NCI-H2196 treated with DMSO at 0.1 percent for 48 hours (cell line): Measurements from ENCODE around the gene PAOX.
A peak's percentile ranks its signal among the peaks of the same experiment; 100 is the strongest.
"Not testable (repeated sequence)": the region's sequence is repeated elsewhere in the genome, so short reads cannot be mapped to it uniquely, and the experiment has no call there.

Experiments used
- DNase-seq: peaks from one replicate; lab custom pipeline; 2025; ENCODE audit not compliant: unreplicated experiment; lab: John Stamatoyannopoulos, UW

Gene PAOX

DNA sequence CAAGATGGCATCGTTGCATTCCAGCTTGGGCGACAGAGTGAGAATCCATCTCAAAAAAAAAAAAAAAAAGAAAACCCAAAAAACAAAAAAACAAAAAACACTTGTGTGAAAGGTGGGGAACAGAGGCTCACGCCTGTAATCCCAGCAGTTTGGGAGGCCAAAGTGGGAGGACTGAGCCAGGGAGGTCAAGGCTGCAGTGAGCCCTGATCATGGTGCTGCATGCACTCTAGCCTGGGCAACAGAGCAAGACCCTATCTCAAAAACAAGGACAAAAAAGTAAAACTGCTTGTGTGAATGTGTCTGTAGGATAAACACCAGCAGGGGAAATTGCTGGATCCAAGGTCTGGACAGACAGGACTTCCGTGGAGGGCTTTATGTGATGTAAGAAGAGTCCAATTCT is 4.5 kb downstream of the PAOX start:
- DNase-seq: no peak

DNA sequence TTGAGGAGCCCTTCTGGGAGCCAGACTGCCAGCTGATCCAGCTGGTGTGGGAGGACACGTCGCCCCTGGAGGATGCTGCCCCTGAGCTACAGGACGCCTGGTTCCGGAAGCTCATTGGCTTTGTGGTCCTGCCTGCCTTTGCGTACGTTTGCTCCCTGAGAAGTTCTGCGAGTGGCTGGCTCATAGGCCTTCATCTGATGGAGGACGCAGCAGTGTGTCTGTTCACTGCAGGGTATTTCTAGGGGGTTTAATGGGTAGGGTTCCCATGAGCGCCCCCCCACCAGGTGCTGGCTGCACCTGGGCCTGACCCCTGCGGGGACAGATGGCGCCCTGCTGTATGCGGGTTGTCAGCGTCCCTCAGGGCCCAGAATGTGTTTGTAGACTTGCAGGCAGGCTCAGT is 5.0 kb downstream of the PAOX start:
- no peak for DNase-seq

DNA sequence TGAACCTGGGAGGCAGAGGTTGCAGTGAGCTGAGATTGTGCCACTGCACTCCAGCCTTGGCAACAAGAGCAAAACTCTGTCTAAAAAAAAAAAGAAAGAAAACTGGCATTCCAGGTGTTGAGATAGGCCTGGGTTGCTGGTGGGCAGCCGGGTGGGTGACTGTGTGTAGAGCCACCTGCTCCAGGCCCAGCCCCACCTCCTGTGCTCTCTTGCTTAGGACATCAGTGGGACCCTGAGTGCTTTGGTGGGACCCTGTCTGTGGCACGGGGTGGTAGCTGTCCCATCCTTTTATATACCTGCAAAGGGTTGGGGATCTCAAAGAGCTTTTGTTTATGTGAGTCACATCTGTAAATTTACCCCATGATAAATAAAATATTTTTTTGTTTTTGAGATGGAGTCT is 6.2 kb downstream of the PAOX start:
- DNase-seq: no peak

DNA sequence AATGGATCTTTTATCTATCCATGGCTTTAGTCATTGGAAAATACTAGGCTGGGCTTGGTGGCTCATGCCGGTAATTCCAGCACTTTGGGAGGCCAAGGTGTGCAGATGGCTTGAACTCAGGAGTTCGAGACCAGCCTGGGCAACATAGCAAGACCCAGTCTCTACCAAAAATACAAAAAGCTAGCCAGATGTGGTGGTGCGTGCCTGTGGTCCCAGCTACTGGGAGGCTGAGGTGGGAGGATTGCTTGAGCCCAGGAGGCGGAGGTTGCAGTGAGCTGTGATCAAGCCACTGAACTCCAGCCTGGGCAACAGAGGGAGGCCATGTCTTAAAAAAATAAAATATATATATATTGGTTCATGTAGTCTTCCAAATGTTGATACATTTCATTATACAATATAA is 7.9 kb downstream of the PAOX start:
- not testable (repeated sequence) for DNase-seq

DNA sequence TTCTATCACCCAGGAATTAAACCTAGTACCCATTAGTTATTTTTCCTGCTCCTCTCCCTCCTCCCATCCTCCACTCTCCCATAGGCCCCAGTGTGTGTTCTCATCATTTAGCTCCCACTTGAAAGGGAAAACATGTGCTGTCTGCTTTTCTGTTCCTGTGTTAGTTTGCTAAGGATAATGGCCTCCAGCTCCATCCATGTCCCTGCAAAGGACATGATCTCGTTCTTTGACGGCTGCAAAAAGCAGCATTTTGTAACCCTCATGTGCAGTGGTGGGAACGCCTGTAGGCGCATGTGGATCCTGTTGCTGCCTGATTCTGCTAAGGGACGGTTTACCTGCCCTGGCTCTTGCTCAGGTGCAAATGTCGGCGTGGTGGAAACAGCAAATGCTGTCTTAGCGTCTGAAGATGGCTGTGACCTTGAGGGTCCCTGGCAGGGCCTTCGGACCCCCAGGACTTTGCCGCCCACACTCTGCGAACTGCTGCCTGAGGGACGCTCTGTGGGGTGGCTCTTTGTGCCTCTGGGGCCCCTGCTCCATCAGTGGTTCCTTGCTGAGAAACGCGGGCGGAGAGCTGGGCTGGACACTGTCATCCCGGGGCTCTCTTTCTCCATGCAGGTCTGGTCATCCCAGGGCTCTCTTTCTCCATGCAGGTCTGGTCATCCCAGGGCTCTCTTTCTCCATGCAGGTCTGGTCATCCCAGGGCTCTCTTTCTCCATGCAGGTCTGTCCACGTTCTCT is 9.3 kb downstream of the PAOX start:
- no peak for DNase-seq

DNA sequence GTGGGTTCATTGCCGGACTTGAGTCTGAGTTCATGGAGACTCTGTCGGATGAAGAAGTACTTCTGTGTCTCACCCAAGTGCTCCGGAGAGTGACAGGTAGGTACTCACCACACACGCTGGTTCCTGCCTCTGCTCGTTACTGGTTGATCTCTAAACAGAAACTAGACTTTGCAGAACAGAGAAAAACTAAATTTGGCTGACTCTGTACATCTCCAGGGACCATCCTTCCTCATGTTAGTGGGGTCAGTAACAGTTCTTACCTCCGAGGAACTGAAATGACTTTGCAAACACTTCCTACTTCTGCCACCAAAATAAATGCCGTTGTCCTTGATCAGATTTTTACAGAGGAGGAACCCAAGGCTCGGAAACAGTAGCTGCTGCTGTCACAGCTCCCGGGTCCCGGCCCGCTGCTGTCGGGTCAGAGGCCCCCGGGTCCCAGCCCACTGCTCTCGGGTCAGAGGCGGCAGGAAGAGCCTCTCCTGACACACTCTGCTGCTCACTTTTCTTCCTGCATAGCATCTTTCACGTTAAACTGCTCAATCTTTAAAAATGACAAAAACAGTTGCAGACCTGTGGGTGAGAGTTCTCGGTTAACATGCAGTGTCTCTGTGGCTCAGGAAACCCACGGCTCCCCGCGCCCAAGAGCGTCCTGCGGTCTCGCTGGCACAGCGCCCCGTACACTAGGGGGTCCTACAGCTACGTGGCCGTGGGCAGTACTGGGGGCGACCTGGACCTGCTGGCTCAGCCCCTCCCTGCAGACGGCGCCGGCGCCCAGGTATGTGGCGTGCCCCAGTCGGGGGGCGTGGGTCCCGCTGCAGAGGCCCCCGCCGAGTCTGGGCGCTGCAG is 10.1 kb downstream of the PAOX start:
- no peak for DNase-seq

DNA sequence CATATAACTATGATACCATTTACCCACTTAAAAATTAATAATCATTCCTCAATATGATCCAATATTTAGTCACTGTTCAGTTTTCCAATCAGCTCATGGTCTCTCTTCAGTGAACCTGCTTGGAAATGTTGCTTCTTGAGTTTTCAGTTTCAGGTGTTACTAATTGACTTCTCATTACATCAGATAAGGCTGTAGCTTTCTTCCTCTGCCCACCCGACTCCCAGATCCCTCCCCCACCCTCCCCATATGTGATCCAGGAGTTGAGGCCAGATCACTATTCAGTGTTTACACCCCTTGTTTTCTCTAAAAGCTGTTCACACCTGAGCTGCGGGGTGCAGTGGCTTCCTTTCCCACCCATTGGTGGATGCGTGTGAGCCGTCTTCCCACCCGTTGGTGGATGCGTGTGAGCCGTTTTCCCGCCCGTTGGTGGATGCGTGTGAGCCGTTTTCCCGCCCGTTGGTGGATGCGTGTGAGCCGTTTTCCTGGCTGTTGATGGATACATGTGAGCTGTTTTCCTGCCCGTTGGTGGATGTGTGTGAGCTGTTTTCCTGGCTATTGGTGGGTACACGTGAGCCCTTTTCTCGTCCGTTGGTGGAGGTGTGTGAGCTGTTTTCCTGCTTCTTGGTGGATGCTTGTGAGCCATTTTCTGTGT is 11.7 kb downstream of the PAOX start:
- no peak for DNase-seq

DNA sequence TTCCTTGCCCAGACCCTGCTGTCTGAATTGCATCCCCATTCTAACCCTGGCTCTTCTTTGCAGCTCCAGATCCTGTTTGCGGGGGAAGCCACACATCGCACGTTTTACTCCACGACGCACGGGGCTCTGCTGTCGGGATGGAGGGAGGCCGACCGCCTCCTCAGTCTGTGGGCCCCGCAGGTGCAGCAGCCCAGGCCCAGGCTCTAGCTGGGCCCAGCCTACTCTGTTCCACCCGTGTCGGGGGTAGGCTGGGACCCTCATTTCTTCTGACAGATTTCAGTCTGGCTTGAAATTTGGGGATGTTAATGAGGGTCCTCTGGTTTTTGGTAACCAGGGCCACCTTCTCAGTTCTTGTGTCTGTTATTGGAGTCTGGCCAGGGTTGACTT is 12.2 kb downstream of the PAOX start:
- DNase-seq: no peak

DNA sequence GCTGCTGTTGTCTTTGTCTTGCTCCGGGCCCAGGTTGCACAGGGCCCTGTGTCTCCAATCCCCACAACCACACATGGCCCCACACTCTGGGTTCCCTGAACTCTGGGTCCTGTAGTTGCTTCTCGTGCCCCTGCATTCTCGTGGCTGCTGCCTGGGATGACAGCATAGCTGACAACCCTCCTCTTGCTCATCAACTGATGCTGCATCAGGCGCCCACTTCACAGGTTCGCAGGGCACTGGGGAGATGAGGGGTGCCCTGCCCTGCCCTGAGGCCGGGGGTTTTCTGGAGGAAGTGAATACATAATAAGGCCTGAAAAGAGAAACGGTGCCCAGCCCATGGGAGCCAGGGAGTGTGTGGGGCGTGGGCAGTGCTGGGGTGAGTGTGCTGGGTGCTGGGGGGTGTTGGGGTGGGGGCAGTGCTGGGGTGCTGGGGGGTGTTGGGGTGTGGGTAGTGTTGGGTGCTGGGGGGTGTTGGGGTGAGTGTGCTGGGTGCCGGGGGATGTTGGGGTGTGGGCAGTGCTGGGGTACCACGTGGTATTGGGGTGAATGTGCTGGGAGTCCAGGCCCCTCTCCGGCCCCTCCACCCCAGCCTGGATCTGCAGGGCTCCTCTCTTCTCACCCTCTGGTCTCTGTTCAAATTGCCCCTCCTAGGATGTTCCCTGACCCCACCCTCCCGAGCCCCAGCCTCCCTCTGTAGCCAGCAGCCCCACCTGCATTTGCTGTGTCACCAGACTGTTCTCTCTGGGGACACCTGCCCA is 12.9 kb downstream of the PAOX start:
- DNase-seq: no peak

DNA sequence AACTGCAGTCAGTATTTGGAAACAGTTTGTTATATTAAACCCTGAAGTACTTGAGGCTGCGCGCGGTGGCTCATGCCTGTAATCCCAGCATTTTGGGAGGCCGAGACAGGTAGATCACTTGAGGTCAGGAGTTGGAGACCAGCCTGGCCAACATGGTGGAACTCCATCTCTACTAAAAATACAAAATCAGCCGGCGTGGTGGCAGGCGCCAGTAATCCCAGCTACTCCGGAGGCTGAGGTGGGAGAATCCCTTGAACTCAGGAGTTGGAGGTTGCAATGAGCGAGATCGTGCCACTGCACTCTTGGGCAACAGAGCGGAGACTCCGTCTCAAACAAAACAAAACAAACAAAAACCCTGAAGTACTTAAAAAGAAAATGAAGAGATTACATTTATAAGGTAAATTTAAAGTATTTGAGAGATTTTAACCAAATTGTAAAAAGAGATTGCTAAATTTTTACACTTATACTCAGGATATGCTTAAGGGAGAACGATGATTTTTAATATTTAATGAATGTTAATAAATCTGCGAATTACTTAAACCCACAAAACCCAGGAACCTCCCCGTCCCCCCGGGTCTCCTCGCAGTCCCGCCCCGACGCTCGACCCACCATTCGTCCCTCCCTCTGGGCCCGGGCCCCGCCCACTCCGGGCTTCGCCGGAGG is 14.5 kb downstream of the PAOX start:
- no peak for DNase-seq

DNA sequence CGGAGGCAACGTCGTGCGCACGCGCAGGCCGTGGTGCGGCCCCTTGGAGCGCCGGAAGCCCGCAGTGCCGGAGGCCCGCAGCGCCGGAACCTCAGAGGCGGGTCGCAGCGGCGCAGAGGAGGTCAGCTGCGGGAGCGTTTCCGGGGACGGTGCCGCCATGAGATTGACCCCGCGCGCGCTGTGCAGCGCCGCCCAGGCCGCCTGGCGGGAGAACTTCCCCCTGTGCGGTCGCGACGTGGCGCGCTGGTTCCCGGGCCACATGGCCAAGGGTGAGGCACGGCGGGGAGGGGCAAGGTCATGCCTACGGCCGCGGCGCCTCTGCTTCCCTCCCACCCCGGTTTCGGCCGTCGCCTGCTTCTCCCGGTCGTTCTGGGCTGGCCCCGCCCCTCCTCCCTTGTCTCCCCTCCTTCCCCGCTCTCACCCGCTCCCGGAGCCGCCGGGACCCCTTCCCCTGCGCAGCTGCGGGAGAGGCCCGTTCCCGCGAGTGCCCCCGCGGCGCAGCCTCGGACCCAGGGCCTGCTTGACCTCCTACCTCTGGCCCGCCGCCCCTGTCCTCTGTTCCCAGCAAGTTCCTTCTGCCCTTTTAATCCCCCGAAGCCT is 15.1 kb downstream of the PAOX start, which contains the start of gene MTG1:
Gene MTG1, plus strand, starts transcription at position 94 of the 600 bp plus-strand sequence. Its CDS starts 64 bp downstream, at position 158.
- peak; percentile 67 for DNase-seq

DNA sequence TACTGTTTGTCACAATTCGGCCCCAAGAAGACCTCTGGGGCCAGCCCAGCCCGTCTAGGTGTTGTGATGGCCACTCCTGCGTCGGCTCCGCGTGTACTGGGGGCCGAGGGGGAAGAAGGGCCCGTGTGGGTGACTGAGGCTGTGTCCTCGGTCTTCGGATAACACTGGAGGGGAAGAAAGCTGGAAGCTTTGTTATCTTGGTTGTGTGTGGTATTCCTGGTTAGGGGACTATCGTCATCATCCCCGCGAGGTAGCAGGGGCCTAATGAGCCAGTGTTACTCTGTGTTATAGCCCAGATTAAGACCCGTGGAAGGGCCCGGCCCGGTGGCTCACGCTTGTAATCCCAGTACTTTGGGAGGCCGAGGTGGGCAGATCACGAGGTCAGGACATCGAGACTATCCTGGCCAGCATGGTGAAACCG is 15.7 kb downstream of the PAOX start:
- DNase-seq: no peak

DNA sequence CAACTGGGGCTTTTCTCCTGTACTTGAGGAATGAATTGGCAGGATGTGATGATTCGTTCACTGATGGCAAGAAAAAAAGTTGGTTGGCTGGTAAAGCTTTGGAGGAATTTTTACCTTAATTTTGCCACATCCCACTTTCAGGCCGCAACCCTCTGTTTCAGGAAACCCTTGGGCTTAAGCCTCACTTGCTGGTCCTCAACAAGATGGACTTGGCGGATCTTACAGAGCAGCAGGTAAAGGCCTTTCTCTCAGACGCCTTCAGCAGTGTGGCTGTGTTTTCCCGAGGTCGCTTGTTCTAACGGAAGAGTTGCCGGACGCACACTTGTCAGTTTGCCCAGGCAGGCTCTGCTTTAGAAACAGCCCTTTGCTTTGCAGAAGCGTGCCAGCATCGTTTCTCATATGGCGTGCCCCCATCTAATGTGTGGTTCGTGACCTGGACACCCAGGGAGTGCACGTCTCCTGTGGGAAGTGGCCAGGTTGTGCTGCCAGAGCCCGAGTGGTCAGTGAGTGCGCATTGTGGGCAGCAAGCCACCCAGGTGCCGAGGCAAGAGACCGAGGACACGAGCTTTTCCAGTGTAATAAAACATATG is 17.1 kb downstream of the PAOX start:
- DNase-seq: no peak

DNA sequence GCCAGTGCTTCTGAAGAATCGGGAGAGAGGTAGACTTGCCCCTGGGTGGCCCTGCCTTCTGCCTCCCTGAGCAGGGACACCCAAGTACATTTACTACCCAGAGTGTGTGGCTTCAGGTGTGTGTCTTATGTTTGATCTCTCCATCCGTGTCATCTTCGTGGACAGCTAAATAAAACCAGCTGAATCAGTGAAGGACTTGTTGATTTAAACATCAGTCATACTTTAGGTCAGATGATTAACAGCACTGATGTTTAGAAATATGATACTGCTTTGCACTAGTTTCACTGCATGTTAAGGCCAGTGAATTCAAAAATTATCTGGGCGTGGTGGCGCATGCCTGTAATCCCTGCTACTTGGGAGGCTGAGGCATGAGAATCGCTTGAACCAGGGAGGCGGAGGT is 18.9 kb downstream of the PAOX start:
- no peak for DNase-seq

DNA sequence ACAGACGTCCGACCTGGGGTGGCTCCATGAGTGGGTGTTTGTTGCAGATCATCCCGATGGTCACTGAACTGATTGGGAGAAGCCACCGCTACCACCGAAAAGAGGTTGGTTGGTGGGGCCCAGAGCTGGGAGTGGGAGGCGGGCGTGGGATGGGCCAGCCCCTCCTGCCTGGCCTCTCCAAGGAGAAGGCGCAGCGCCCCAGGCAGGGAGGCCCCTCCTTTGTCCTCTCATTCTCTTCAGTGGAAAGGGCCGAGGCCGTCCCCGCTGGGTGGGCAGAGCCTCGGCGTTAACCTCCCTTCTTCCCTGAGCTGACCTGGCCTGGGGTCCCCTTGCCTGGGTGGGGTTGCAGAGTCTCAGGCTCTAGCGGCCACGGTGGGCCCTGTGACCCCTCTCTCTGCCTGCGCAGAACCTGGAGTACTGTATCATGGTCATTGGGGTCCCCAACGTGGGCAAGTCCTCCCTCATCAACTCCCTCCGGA is 20.1 kb downstream of the PAOX start:
- DNase-seq: no peak

DNA sequence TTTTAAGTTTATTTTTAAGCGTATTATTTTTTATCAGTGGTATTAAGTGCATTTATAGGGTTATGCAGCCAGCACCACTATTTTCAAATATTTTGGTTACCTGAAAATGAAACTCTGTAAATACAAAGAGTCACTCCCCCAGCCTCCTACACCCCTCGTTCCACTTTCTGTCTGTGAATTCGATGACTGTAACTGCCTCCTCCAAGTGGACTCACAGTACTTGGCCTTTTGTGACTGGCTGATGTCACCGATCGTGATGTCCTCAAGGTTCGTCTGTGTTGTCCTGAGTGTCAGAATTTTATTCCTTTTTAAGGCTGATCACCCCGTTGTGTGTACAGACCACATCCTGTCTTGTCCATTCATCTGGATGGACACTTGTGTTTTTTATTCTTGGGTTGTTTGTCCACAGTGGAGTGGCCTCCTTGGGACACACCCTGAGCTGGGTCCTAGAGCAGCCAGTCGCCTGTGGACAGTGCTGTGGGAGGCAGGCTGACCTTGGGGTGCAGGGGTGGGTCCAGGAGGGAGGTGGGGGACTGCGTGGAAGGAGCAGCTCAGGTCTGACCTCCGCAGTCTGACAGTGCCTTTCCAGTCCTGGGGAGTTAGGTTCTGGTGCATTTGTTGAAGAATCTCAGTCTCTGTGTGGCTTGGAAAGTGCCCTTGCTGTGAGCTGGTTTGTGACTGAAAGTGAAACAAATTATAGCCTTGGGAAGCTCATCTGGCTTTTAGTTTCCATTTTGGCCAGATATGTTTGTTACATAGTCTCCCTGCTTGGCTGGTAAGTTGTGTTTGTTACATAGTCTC is 21.8 kb downstream of the PAOX start:
- DNase-seq: no peak

DNA sequence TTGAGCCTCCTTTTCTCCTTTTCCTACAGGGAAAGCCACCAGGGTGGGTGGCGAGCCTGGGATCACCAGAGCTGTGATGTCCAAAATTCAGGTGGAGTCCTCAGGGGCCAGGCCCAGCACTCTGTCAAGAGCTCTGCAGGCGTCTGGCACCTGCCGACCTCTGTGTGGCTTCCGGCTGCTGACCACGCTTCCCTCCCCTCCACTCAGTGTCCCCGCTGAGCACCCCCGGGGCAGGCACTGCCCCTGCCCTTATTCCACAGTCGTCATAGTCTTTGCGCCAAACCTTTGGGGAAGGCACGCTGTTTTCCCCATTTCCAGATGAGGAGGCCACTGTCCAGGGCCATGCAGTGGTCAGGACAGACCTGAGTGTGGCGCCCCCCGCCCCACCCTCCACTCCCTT is 22.4 kb downstream of the PAOX start:
- DNase-seq: no peak

DNA sequence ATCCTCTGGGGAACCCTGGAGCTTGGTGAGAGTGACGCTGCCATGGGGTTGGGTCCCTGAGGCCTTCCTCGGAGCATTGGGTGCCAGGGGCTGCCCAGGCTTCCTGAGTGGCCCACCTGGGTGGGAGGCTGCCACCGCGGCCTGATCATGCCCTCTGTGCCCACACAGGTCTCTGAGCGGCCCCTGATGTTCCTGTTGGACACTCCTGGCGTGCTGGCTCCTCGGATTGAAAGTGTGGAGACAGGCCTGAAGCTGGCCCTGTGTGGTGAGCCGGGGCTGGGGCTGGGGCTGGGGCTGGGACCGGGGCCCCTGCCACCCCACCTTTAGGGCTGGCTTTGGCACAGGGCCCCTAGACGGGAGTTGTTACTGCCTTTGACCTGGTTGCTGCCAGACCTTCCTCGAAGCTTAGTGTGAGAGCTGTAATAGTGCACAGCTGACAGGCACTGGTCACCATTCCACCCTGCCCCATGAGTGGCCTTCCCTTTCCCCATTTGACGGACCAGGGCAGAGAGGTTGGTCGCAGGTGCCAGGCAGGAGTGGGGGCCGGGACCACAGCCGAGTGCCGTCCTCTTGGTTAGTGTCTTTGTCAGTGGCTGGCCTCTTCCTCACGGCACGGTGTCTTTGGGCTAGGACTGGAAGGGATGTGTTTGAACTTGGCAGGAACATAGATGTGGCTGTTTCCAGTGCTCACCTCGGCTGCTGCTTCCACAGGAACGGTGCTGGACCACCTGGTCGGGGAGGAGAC is 23.1 kb downstream of the PAOX start:
- no peak for DNase-seq
